ENCODE measurements around the gene PGLYRP2.

Gene PGLYRP2

DNA sequence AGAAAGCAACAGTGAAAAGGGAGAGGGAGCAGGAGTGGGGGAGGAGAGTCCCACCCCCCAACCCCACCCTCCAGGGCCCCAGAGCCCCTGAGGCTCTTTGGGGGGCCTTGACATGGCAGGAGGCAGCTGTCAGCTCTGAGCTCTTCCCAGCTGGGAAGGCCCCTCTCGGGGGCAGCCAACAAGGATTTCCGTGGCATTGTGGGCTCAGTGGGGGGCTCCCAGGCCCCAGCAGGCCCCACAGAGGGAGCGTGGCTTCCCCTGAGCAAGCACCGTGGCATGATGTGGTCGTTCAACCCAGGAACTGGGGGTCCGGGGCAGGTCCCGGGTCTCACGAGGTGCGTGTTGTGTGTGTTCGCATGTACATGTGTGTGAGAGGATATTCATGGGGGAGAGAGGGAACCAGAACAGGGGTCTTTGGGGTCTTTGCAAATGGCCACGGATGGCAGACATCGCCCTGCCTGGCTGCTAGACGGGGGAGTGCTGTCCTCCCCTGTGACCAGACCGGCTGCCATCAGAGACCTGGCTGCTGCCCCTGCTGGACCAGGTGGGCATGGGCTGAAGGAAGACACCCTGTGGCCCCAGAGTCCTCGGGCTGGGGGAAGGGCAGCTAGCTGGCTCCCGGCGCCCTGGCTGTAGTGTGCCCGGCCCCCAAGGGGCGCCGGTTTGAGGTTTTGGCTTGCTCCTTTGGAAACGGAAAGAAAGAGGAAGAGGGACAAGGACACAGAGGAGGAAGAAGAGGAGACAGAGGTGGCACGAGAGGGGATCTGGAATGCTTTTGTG, 56.8 kb downstream of the PGLYRP2 start:
- DNase-seq, result no peak

DNA sequence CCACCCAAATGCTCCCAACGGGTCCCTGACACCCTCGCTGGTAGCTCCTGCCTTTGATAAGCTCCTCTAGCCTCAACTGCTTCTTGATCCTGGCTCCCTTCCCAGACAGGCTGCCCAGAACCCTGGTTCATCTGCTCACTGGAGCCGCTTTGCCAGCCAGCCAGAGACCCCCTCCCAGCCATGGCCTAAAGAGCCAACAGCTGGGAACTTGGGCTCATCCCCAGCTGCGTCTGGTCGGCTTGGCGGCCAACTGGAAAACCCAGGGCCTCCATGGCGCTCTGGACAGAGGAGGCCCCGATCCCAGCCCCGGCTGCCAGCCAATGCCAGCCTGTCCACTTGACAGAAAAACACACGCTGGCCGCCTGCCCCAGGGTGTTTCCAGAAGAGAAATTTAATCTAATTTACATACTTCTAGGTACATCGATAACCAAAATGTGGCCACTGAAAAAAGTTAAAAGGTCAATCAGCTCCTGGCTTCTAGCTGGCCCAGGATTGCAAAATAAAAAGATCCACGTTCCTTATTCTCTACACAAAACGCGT, 57.5 kb downstream of the PGLYRP2 start:
- DNase-seq, result no peak

GRCh38 chr19:15421136-15421695, 58.1 kb downstream of the PGLYRP2 start:
- DNase-seq, result no peak

DNA sequence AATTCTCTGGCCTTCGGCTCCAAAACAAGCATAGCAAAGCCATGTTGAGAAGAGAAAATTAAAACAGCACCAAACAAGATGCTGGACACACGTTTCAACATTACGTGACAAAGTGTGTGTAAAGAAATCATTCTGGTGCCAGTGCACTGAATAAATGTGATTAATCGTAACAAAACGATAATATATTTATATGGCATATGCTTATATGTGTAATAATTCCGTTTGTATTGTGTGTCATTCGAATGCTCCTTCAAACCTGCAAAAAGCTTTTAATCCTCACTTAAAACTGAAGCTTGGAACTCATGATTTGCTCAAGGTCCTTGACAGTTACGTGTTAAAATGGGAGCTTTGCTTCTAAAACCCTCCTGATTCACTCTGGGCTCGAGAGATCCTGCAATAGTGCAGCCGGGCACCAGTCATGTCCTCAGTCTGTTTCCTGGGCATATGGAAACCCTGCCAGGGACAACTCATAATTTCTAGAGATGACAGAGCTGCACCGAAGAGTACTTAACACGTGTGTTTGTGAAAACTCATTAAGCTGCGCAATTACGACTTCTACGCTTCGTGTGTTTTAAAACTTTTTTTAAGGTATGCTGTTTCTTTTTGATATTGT, 59.8 kb downstream of the PGLYRP2 start:
- DNase-seq, result no peak

All from CD4-positive, alpha-beta T cell treated with Interleukin-4 for 4 hours (primary cell).